Colonic mucosa (tissue), 4 donors: Measurements from ENCODE around the gene ULK3. TPM values are rescaled to one million over a fixed set of nuclear protein-coding genes. Genes with fewer than 3 reads are reported as not detected.

Experiments
- DNase-seq: peaks from one replicate; pipeline ENCODE4 v3.0.0-alpha.2; 2020
- H3K27ac ChIP-seq: fragments of 200-600 bp; one replicate; pipeline ENCODE4 v1.8.0; 2021
- H3K27me3 ChIP-seq: fragments of 200-600 bp; one replicate; pipeline ENCODE4 v1.8.0; 2021
- H3K36me3 ChIP-seq: fragments of 200-600 bp; one replicate; pipeline ENCODE4 v1.8.0; 2021
- H3K4me1 ChIP-seq: fragments of 200-600 bp; one replicate; pipeline ENCODE4 v1.8.0; 2021; ENCODE audit warnings: mild to moderate bottlenecking
- H3K4me3 ChIP-seq: fragments of 200-600 bp; one replicate; pipeline ENCODE4 v1.8.0; 2021
- H3K9ac ChIP-seq, 2 donors: one replicate each; pipeline ENCODE4 v1.7.0; 2013; ENCODE audit warnings: control low read depth in 2 of 2, low read depth in 2 of 2, low read length in 2 of 2
- H3K9me3 ChIP-seq: fragments of 200-600 bp; one replicate; pipeline ENCODE4 v1.8.0; 2021
- intact Hi-C: fragments of 100-400 bp; cut with DNase I; formaldehyde crosslinking; loops from one replicate; pipeline ENCODE4 v1.14.1; 2022
- total RNA-seq, 2 donors: library from RNA; stranded (reverse); fragmentation: NEBNext Ultra II Directional in 1 of 2; extraction: Animal tissue kit (Norgen Biotek cat#: 25700) in 1 of 2; gene quantifications; one replicate each; pipeline ENCODE4 v1.2.1, GENCODE V29; 2021
- TF ChIP-seq, protein P1 (sequence below): fragments of 200-600 bp; IDR thresholded peaks from one replicate; pipeline ENCODE4 v1.8.0; 2022; ENCODE audit warnings: antibody characterized with exemption, mild to moderate bottlenecking
- donor health status: healthy.
- donor health status: DM: no; HTN: no; CAD: no.
- donor health status: DM: no; HTN: no; CAD: no.

Gene ULK3
- total RNA-seq, 2 donors from 2014 or later, result 45.6 to 50.7 TPM

GRCh38 chr15:74801311-74801997 is 41.5 kb downstream of the ULK3 start:
- intact Hi-C loops, result no loop called here
- H3K9me3 ChIP-seq, result no peaks in the 10 kb centered on the region
- H3K9ac ChIP-seq, result no peak overlapping the region
- H3K36me3 ChIP-seq, result peaks cover 25% of the 10 kb centered on the region
- peak; percentile 23 for DNase-seq
- no peak overlapping the region for H3K27ac ChIP-seq
- H3K27me3 ChIP-seq, result no peaks in the 10 kb centered on the region
- TF ChIP-seq, protein P1, sequence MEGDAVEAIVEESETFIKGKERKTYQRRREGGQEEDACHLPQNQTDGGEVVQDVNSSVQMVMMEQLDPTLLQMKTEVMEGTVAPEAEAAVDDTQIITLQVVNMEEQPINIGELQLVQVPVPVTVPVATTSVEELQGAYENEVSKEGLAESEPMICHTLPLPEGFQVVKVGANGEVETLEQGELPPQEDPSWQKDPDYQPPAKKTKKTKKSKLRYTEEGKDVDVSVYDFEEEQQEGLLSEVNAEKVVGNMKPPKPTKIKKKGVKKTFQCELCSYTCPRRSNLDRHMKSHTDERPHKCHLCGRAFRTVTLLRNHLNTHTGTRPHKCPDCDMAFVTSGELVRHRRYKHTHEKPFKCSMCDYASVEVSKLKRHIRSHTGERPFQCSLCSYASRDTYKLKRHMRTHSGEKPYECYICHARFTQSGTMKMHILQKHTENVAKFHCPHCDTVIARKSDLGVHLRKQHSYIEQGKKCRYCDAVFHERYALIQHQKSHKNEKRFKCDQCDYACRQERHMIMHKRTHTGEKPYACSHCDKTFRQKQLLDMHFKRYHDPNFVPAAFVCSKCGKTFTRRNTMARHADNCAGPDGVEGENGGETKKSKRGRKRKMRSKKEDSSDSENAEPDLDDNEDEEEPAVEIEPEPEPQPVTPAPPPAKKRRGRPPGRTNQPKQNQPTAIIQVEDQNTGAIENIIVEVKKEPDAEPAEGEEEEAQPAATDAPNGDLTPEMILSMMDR, result no peak
- H3K4me1 ChIP-seq, result peaks cover 5% of the 10 kb centered on the region
- H3K4me3 ChIP-seq, result no peak overlapping the region

- Histone ChIP-seq H3K27me3 (no peaks in the 10 kb centered on the region), H3K9ac (no peak overlapping the region), H3K4me3 (no peak overlapping the region), H3K27ac (no peak overlapping the region), H3K4me1 (peaks cover 5% of the 10 kb centered on the region), H3K36me3 (peaks cover 25% of the 10 kb centered on the region), H3K9me3 (no peaks in the 10 kb centered on the region)
- peak; percentile 33 for DNase-seq
- TF ChIP-seq, protein P1, result no peak
- intact Hi-C loops, result loop anchor here (1.0 kb wide), 1 partner anchor 29 kb away; no protein-coding TSS in a partner anchor
Observed at GRCh38 chr15:74800559-74801094, 42.3 kb downstream of the ULK3 start.

GRCh38 chr15:74799856-74800558 is 42.9 kb downstream of the ULK3 start:
- DNase-seq, result peak; percentile 89
- Histone ChIP-seq H3K4me1 (peaks cover 5% of the 10 kb centered on the region), H3K27me3 (no peaks in the 10 kb centered on the region), H3K36me3 (peaks cover 25% of the 10 kb centered on the region), H3K4me3 (no peak overlapping the region), H3K27ac (peak overlapping the region; percentile 56), H3K9ac (peak overlapping the region; percentile 43 to 48), H3K9me3 (no peaks in the 10 kb centered on the region)
- intact Hi-C loops, result loop anchor here (1.0 kb wide), 1 partner anchor 29 kb away; no protein-coding TSS in a partner anchor
- TF ChIP-seq, protein P1, result peak; percentile 98

DNA sequence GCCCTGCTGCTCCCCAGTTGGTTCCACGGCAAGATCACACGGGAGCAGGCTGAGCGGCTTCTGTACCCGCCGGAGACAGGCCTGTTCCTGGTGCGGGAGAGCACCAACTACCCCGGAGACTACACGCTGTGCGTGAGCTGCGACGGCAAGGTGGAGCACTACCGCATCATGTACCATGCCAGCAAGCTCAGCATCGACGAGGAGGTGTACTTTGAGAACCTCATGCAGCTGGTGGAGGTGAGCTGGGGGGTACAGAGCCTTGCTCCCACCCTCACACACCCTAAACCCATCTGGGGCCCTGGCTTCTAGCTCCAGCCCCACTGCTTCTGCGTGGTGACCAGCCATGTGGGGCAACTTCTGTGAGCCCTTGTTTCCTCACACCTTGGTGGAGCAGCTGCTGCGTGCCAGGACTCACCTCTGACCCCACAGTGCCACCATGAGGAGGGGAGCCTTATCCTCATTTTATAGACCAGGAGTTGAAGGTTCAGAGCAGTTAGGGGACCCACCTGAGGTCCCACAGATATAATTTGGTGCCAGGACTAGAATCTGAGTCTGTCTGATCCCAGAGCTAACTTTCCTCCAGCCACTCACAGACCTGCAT is 43.6 kb downstream of the ULK3 start:
- intact Hi-C loops, result no loop called here
- Histone ChIP-seq H3K4me3 (no peak overlapping the region), H3K9ac (peak overlapping the region in 1 of 2 donors; percentile 43), H3K36me3 (peaks cover 25% of the 10 kb centered on the region), H3K27me3 (no peaks in the 10 kb centered on the region), H3K27ac (peak overlapping the region; percentile 56), H3K9me3 (no peaks in the 10 kb centered on the region), H3K4me1 (peaks cover 5% of the 10 kb centered on the region)
- DNase-seq, result peak; percentile 28
- TF ChIP-seq, protein P1, result no peak
